ENCODE results near the gene KAT7. TPM values are rescaled to one million over a fixed set of nuclear protein-coding genes. Genes with fewer than 3 reads are reported as not detected.

KAT7 gene
- total RNA-seq, 2 donors from 2014 or later, result 48.3 to 78.6 TPM

DNA sequence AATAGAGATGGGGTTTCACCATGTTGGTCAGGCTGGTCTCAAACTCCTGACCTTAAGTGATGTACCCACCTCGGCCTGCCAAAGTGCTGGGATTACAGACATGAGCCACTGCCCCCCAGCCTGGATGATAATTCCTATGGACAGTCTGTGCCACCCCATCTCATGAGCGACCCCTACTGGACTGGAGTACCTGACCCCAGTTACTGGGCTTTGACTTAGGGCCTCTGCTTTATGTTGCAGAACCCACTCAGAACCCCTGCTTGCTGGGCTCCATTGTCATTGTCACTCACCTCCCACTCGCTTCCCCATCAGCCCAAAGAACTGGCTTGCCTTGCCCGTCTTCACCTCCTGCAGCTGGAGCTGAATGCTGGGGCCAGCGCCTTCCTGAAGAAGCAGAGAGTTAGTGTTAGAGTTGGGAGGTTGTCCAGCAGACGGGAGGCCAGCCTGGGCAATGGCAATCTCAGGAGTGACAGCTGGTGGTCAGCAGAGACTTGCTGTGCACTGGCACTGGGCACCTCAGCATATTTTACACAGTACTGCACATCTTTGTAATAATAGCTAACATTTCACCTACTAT, 55.4 kb downstream of the KAT7 start:
- Histone ChIP-seq H3K4me1 (replicated peaks) (no peaks in the 10 kb centered on the region), H3K4me3 (no peak overlapping the region), H3K27ac (no peak overlapping the region), H3K9me3 (no peaks in the 10 kb centered on the region), H3K27me3 (replicated peaks; ENCODE audit: insufficient read depth) (no peaks in the 10 kb centered on the region), H3K36me3 (no peaks in the 10 kb centered on the region)
- intact Hi-C loops (cut with DNase I), result no loop called here
- no peak for DNase-seq (ENCODE audit: low spot score)
- TF ChIP-seq POLR2A (IDR thresholded peaks at IDR 0.05), result no peak
- TF ChIP-seq, protein P1, sequence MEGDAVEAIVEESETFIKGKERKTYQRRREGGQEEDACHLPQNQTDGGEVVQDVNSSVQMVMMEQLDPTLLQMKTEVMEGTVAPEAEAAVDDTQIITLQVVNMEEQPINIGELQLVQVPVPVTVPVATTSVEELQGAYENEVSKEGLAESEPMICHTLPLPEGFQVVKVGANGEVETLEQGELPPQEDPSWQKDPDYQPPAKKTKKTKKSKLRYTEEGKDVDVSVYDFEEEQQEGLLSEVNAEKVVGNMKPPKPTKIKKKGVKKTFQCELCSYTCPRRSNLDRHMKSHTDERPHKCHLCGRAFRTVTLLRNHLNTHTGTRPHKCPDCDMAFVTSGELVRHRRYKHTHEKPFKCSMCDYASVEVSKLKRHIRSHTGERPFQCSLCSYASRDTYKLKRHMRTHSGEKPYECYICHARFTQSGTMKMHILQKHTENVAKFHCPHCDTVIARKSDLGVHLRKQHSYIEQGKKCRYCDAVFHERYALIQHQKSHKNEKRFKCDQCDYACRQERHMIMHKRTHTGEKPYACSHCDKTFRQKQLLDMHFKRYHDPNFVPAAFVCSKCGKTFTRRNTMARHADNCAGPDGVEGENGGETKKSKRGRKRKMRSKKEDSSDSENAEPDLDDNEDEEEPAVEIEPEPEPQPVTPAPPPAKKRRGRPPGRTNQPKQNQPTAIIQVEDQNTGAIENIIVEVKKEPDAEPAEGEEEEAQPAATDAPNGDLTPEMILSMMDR (IDR thresholded peaks at IDR 0.05), result peak in 3 of 4 experiments; percentile 14 to 20 (median 16)
- 85% methylated on average over 6 of the region's 6 CpGs for WGBS

DNA sequence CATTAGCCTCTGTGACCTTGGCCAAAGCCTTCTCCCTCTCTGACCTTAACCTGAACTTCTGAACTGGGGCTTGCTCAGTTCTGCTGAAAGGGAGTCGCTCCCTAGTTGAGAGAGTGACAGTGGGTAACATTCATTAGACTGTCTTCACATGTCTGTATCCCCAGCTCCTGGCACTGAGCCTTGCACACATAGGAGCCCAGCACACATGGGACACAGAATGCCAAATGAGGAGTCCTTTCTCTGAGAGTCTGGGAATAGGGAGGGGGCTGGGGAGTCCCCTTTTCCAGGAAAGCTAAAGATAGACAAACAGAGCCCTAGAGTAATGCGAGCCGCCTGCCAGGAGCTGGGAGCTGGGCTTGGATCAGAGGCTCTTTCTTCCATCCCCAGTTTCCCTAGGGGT, 56.8 kb downstream of the KAT7 start:
- intact Hi-C loops (cut with DNase I), result no loop called here
- whole genome bisulfite sequencing, result 34% methylated on average over 3 of the region's 3 CpGs
- Histone ChIP-seq H3K27me3 (replicated peaks; ENCODE audit: insufficient read depth) (no peaks in the 10 kb centered on the region), H3K27ac (no peak overlapping the region), H3K36me3 (no peaks in the 10 kb centered on the region), H3K4me3 (no peak overlapping the region), H3K9me3 (no peaks in the 10 kb centered on the region), H3K4me1 (replicated peaks) (no peaks in the 10 kb centered on the region)
- DNase-seq (ENCODE audit: low spot score), result no peak
- TF ChIP-seq, protein P1 (IDR thresholded peaks at IDR 0.05), result no peak
- TF ChIP-seq POLR2A (IDR thresholded peaks at IDR 0.05), result no peak
- no peak for TF ChIP-seq POLR2AphosphoS5 (IDR thresholded peaks at IDR 0.05)

DNA sequence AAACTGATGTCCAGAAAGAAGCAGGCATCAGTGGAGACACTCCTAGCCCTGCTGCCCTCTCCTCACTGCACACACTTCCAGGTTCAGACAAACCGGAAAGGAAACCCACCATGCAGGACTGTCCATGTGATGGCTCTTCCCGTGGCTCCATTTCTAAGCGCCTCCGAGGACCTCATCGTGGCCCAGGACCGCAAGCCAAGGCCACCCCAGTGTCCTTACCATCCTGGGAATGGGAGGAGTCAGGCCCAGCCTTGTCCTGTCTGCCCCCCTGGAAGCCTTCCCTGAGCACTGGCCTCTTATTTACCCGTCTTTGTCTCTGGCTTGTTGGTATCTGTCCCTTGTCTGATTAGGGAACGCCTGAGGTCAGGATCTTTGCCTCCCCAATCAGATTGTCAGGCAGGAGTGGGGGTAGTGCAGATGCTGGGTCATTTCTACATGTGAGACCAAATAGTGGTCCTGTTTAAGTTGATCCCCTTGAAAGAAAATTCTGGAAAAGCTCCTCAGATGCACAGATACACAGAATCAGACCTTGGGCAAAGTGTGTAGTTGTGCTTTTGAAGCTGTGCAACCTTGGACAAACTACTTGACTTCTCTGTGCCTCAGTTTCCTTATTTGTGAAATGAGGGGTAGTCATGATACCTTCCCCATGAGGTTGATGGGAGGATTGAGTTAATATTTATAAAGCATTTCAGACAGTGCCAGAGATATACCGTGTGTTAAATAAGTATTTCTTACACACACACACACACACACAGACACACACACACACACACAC, 58.6 kb downstream of the KAT7 start:
- intact Hi-C loops (cut with DNase I), result no loop called here
- 71% methylated on average over 9 of the region's 9 CpGs for WGBS
- Histone ChIP-seq H3K27ac (no peak overlapping the region), H3K27me3 (replicated peaks; ENCODE audit: insufficient read depth) (no peaks in the 10 kb centered on the region), H3K9me3 (no peaks in the 10 kb centered on the region), H3K4me3 (no peak overlapping the region), H3K36me3 (no peaks in the 10 kb centered on the region), H3K4me1 (replicated peaks) (no peaks in the 10 kb centered on the region)
- TF ChIP-seq POLR2AphosphoS5 (IDR thresholded peaks at IDR 0.05) (no peak), POLR2A (IDR thresholded peaks at IDR 0.05) (no peak)
- TF ChIP-seq, protein P1 (IDR thresholded peaks at IDR 0.05), result no peak
- no peak for DNase-seq (ENCODE audit: low spot score)

DNA sequence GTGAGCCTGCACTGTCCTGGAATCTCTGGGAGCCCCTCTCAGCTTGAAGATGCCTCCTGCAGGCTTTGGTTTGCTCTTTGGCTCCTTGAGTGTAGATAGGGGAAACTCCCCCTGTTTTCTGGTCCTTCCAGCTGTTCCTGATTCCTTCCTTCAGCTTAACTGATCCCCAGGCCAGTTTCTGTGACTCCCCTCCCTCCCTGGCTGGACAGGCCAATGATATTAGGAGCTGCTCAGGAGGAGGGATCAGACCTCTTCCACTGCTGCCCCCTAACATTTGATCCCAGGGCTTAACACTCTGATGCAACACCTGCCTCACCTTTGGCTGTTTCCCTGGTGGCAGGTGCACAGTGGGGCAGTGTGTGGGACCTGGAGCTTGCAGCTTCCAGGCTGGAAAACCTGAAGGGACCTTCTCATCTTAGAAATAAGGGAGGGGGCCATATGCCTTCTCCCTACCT, 59.6 kb downstream of the KAT7 start, which contains the start of gene TAC4:
Gene TAC4, minus strand, starts transcription at position 51 of the 455 bp plus-strand sequence. CDS start 52 bp downstream, outside the sequence.
- H3K4me1 ChIP-seq (replicated peaks), result no peaks in the 10 kb centered on the region
- no peak within 1 kb of the TSS for H3K4me3 ChIP-seq
- no peaks in the 10 kb centered on the region for H3K36me3 ChIP-seq
- TF ChIP-seq POLR2A (IDR thresholded peaks at IDR 0.05) (no peak), POLR2AphosphoS5 (IDR thresholded peaks at IDR 0.05) (no peak)
- TF ChIP-seq, protein P1 (IDR thresholded peaks at IDR 0.05), result no peak
- H3K9me3 ChIP-seq, result no peaks in the 10 kb centered on the region
- intact Hi-C loops (cut with DNase I), result no loop called here
- no peaks in the 10 kb centered on the region for H3K27me3 ChIP-seq (replicated peaks; ENCODE audit: insufficient read depth)
- no peak within 1 kb of the TSS for H3K27ac ChIP-seq
- no peak for DNase-seq (ENCODE audit: low spot score)
